OCI-LY3 (cell line): ENCODE results near the gene UBE3B.

ENCODE experiments used
- CTCF ChIP-seq: fragments of 200-600, 300-600 bp; sonication (generic); IDR thresholded peaks from 2 replicates; pipeline ENCODE4 v1.5.1; 2014; ENCODE audit warnings: antibody characterized with exemption, low read length, low read depth
- EZH2phosphoT487 ChIP-seq: fragments of 200-600 bp; shearing (Covaris generic); IDR thresholded peaks from 2 replicates; pipeline ENCODE4 v1.6.1; 2018; ENCODE audit warnings: antibody characterized with exemption, mixed run types, low read depth

DNA sequence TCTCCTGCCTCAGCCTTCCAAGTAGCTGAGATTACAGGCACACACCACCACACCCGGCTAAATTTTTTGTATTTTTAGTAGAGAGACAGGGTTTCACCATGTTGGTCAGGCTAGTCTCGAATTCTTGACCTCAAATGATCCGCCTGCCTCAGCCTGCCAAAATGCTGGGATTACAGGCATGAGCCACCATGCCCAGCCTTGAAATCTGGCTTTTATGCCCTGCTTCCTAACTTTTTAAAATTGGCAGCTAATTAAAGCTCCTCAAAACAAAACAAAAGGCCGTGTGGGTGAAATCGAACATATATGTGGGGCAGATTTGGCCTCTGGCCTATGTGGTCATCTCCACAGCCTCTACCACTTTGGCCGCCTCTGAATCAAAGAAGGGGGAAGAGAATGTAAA, 38.3 kb upstream of the UBE3B start:
- TF ChIP-seq CTCF, result no peak
- TF ChIP-seq EZH2phosphoT487, result no peak
